Measurements from ENCODE around the gene PHAF1. TPM values are rescaled to one million over a fixed set of nuclear protein-coding genes. Genes with fewer than 3 reads are reported as not detected.
A peak's percentile ranks its signal among the peaks of the same experiment; 100 is the strongest.

The PHAF1 gene
- total RNA-seq, 1 experiment from 2014 or later: 19.2 TPM

- peak overlapping the region; percentile 46 to 67 for H3K4me3 ChIP-seq (replicated peaks in 1 of 2; ENCODE audit: low read depth in 1 of 2, low read length in 2 of 2)
- H3K4me1 ChIP-seq (ENCODE audit: control insufficient read depth in 1 of 2, insufficient read depth in 2 of 2, low read length in 2 of 2): peaks cover 48 to 78% of the 10 kb centered on the region in 2 experiments
- H3K9ac ChIP-seq (ENCODE audit: low read length): peak overlapping the region; percentile 77
- peak overlapping the region; percentile 93 for H3K4me2 ChIP-seq (ENCODE audit: low read length)
- no peaks in the 10 kb centered on the region for H3K9me3 ChIP-seq (ENCODE audit: control insufficient read depth in 1 of 2, insufficient read depth in 1 of 2, low read depth in 1 of 2, low read length in 2 of 2)
- intact Hi-C loops (cut with micrococcal nuclease): no loop called here
- no peaks in the 10 kb centered on the region for H3K27me3 ChIP-seq (ENCODE audit: insufficient read depth, low read length)
- DNase-seq (ENCODE audit: low read depth, low spot score) (peak; percentile 93), ATAC-seq (peak; percentile 79)
- H3K27ac ChIP-seq (ENCODE audit: low read depth, low read length): peak overlapping the region; percentile 95
- TF ChIP-seq ELF1 (IDR thresholded peaks at IDR 0.05; ENCODE audit: borderline replicate concordance, low read depth) (no peak), JUND (IDR thresholded peaks at IDR 0.05) (no peak), ATF3 (IDR thresholded peaks at IDR 0.05) (no peak), EGR1 (IDR thresholded peaks at IDR 0.05; ENCODE audit: low read depth) (no peak), YY1 (IDR thresholded peaks at IDR 0.05; ENCODE audit: extremely low read depth, insufficient replicate concordance, low read depth, low read length) (peak; percentile 50), POLR2A (IDR thresholded peaks at IDR 0.05; ENCODE audit: borderline replicate concordance, extremely low read depth, insufficient read depth, insufficient read length) (peak; percentile 82), ZFX (IDR thresholded peaks at IDR 0.05) (peak; percentile 56; the same call in 1 of the 2 replicates), POLR2AphosphoS5 (IDR thresholded peaks at IDR 0.05; ENCODE audit: low read depth, low read length) (peak; percentile 95), ZBTB33 (IDR thresholded peaks at IDR 0.05; ENCODE audit: extremely low read depth, insufficient replicate concordance, low read length) (peak; percentile 43), REST (IDR thresholded peaks at IDR 0.05; ENCODE audit: low read depth) (no peak), SP1 (IDR thresholded peaks at IDR 0.05; ENCODE audit: low read depth) (no peak), CTCF (IDR thresholded peaks at IDR 0.05 in 2 of 3, conservative IDR thresholded peaks at IDR 0.05 in 1 of 3; ENCODE audit: borderline replicate concordance in 1 of 3, insufficient read depth in 1 of 3, low read depth in 2 of 3, low read length in 2 of 3) (0 out of 6 replicates have a peak, but pooled peaks of 1 of the 3 experiments have one; percentile 6)
- ChIA-PET POLR2A (interaction anchor here (0.6 to 1.4 kb wide), 6 partner anchors 8 to 275 kb away, joined by 3 to 5 read pairs (median 3); partner anchors contain the start of genes FHOD1 and NOL3), RAD21 (ENCODE audit: low non-redundant PET in 1 of 2, low total read pairs in 2 of 2, uncharacterized antibody in 2 of 2, unreplicated experiment in 2 of 2) (interaction anchor here in 1 of 2 experiments (0.6 kb wide), 1 partner anchor 208 kb away, joined by 3 read pairs; no protein-coding TSS in a partner anchor), CTCF (interaction anchor here (0.7 to 3.4 kb wide), 7 partner anchors 8 to 235 kb away, joined by 3 to 14 read pairs (median 5); partner anchors contain the start of genes ELMO3 and NOL3)
- no peaks in the 10 kb centered on the region for H3K9me2 ChIP-seq (ENCODE audit: insufficient read depth)
- H3K36me3 ChIP-seq (ENCODE audit: control insufficient read depth in 1 of 2, insufficient read depth in 2 of 2, low read length in 2 of 2): 0 out of 4 replicates have a peak, but pooled peaks cover 0 to 6% of the 10 kb centered on the region in 2 experiments
- BruUV-seq (replicated peaks): no TSS peak
- no peak overlapping the region for H2AFZ ChIP-seq (ENCODE audit: low read depth, low read length, poor library complexity, severe bottlenecking)
- H4K20me1 ChIP-seq (ENCODE audit: insufficient read depth): no peaks in the 10 kb centered on the region
- peaks cover 9% of the 10 kb centered on the region for H3K79me2 ChIP-seq (ENCODE audit: insufficient read depth, low read length)
These were observed 68.3 kb downstream of the PHAF1 start for GRCh38 chr16:67177743-67178699.
